CD14-positive monocyte (primary cell): ENCODE results near the gene PADI6. TPM values are rescaled to one million over a fixed set of nuclear protein-coding genes. Genes with fewer than 3 reads are reported as not detected.
A peak's percentile ranks its signal among the peaks of the same experiment; 100 is the strongest.

Source experiments
- DNase-seq, 3 donors: peaks; one replicate each; pipeline ENCODE4 v3.0.0-alpha.2; 2011 to 2022
- H2AFZ ChIP-seq: 2 replicates; pipeline ENCODE4 v1.6.0; 2012; ENCODE audit warnings: mild to moderate bottlenecking, low read depth, low read length, inconsistent platforms; ENCODE audit not compliant: insufficient read depth, poor library complexity, severe bottlenecking
- H3K27ac ChIP-seq, 2 donors: 1 replicate in 1 of 2; 2 replicates in 1 of 2; pipeline ENCODE4 v1.5.1; 2012 to 2013; ENCODE audit warnings: low read length in 2 of 2, control low read depth in 1 of 2, inconsistent platforms in 1 of 2, low read depth in 1 of 2, mild to moderate bottlenecking in 1 of 2
- H3K27me3 ChIP-seq, 2 donors: one replicate each; pipeline versions ENCODE4 v1.6.0 to v1.6.1; 2011 to 2013; ENCODE audit warnings: low read length in 2 of 2; ENCODE audit not compliant: control insufficient read depth in 2 of 2, insufficient read depth in 2 of 2
- H3K36me3 ChIP-seq, 2 donors: replicated peaks in 1 of 2; 1 replicate in 1 of 2; 2 replicates in 1 of 2; pipeline versions ENCODE4 v1.5.1 to v1.6.1; 2012 to 2013; ENCODE audit warnings: low read length in 2 of 2, control low read depth in 1 of 2, inconsistent platforms in 1 of 2, mild to moderate bottlenecking in 1 of 2; ENCODE audit not compliant: insufficient read depth in 2 of 2, control insufficient read depth in 1 of 2
- H3K4me1 ChIP-seq, 2 donors: 1 replicate in 1 of 2; 2 replicates in 1 of 2; pipeline versions ENCODE4 v1.5.1 to v1.6.1; 2012 to 2013; ENCODE audit warnings: low read length in 2 of 2, control low read depth in 1 of 2, inconsistent platforms in 1 of 2, mild to moderate bottlenecking in 1 of 2, moderate library complexity in 1 of 2; ENCODE audit not compliant: insufficient read depth in 2 of 2, control insufficient read depth in 1 of 2
- H3K4me2 ChIP-seq: replicated peaks from 2 replicates; pipeline ENCODE3; 2012; ENCODE audit warnings: low read length, moderate library complexity, mild to moderate bottlenecking; ENCODE audit not compliant: poor library complexity, severe bottlenecking; ENCODE audit errors: extremely low read depth
- H3K4me3 ChIP-seq, 3 experiments: fragments of 200-600 bp in 1 of 3; sonication (generic) in 1 of 3; replicated peaks in 1 of 3; 1 replicate in 2 of 3; 2 replicates in 1 of 3; pipeline ENCODE4 v1.5.1; 2011 to 2013; ENCODE audit warnings: low read length in 3 of 3, mild to moderate bottlenecking in 3 of 3, control low read depth in 2 of 3, low read depth in 2 of 3, inconsistent platforms in 1 of 3, moderate library complexity in 1 of 3
- H3K79me2 ChIP-seq: 2 replicates; pipeline ENCODE4 v1.6.0; 2012; ENCODE audit warnings: mild to moderate bottlenecking, control low read depth, inconsistent platforms, low read length, moderate library complexity; ENCODE audit not compliant: insufficient read depth
- H3K9ac ChIP-seq: 2 replicates; pipeline ENCODE4 v1.6.0; 2017; ENCODE audit warnings: low read length, mild to moderate bottlenecking; ENCODE audit not compliant: insufficient read depth, poor library complexity, severe bottlenecking
- H3K9me3 ChIP-seq, 2 donors: replicated peaks in 1 of 2; 1 replicate in 1 of 2; 2 replicates in 1 of 2; pipeline versions ENCODE4 v1.5.1 to v1.6.1; 2012 to 2013; ENCODE audit warnings: low read length in 2 of 2, control low read depth in 1 of 2; ENCODE audit not compliant: control insufficient read depth in 1 of 2, insufficient read depth in 1 of 2
- H4K20me1 ChIP-seq: 2 replicates; pipeline ENCODE4 v1.6.0; 2012; ENCODE audit warnings: mild to moderate bottlenecking, low read length, control low read depth, moderate library complexity; ENCODE audit not compliant: insufficient read depth
- H3K27ac Mint-ChIP-seq, 7 donors: one replicate each; pipeline ENCODE4 v1.8.0; 2020; ENCODE audit warnings: mild to moderate bottlenecking in 7 of 7, mixed read lengths in 7 of 7, moderate library complexity in 6 of 7, inconsistent platforms in 2 of 7
- H3K27me3 Mint-ChIP-seq, 3 donors: one replicate each; pipeline ENCODE4 v1.8.0; 2021 to 2022; ENCODE audit warnings: low read depth in 3 of 3, mild to moderate bottlenecking in 3 of 3, mixed read lengths in 3 of 3, moderate library complexity in 3 of 3, inconsistent platforms in 1 of 3
- H3K36me3 Mint-ChIP-seq, 2 donors: one replicate each; pipeline ENCODE4 v1.8.0; 2020; ENCODE audit warnings: mixed read lengths in 2 of 2, inconsistent platforms in 1 of 2, mild to moderate bottlenecking in 1 of 2
- H3K4me1 Mint-ChIP-seq: one replicate; pipeline ENCODE4 v1.8.0; 2020; ENCODE audit warnings: mild to moderate bottlenecking, mixed read lengths
- H3K4me3 Mint-ChIP-seq, 2 donors: one replicate each; pipeline ENCODE4 v1.8.0; 2020; ENCODE audit warnings: mild to moderate bottlenecking in 2 of 2, mixed read lengths in 2 of 2, moderate library complexity in 1 of 2
- H3K9me3 Mint-ChIP-seq, 7 donors: one replicate each; pipeline ENCODE4 v1.8.0; 2020 to 2022; ENCODE audit warnings: mixed read lengths in 7 of 7, mild to moderate bottlenecking in 6 of 7, moderate library complexity in 6 of 7, inconsistent platforms in 2 of 7
- WGBS: methylation state at CpG from one replicate; pipeline ENCODE4 v1.1.5; 2013; ENCODE audit warnings: missing lambda C conversion rate; ENCODE audit not compliant: insufficient coverage; 5-methylcytosine and 5-hydroxymethylcytosine counted together
- intact Hi-C, 2 donors: fragments of 100-400 bp; cut with micrococcal nuclease; formaldehyde crosslinking; loops; one replicate each; pipeline versions ENCODE4 v1.15.0 to v1.15.1; 2023
- polyA plus RNA-seq, 3 donors: library from polyadenylated mRNA; depleted of rRNA in 1 of 3; unstranded in 2 of 3; stranded (reverse) in 1 of 3; fragments of 300-500 nt in 2 of 3; fragments of >200 nt in 1 of 3; fragmentation: Illumina TruSeq in 2 of 3; gene quantifications; 1 replicate in 2 of 3; 2 replicates in 1 of 3; pipeline ENCODE4 v1.2.3, GENCODE V29; 2012 to 2021
- TF ChIP-seq, protein P1 (sequence below): fragments of 200-600 bp; IDR thresholded peaks from one replicate; pipeline ENCODE4 v1.8.0; 2022; ENCODE audit warnings: antibody characterized with exemption, mild to moderate bottlenecking

PADI6 gene
- polyA plus RNA-seq, 3 donors, result 0.66 to 0.83 (median 0.78) TPM

DNA sequence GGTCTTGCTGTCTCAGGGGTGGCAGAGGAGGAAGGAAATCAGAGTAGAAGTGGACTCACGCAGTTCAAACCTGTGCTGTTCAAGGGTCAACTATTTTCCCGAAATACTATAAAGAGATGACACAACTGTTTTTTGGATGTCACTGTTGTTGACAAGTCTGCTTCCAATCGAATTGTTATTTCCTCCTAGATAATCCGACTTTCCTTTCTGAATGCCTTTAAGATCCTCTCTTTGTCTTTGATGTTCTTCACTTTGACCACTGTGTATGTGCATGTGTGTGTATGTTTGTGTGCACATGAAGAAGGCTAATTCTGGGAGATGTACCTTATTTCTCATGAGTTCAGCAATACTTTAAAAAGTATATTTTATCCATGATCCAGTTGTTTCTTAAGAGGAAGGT is 42.4 kb upstream of the PADI6 start:
- Histone ChIP-seq H3K4me1 (no peaks in the 10 kb centered on the region), H4K20me1 (peaks cover 43% of the 10 kb centered on the region), H3K36me3 (peaks cover 58 to 80% of the 10 kb centered on the region in 2 donors), H3K9ac (no peak overlapping the region), H2AFZ (no peak overlapping the region), H3K4me2 (no peak overlapping the region), H3K27ac (no peak overlapping the region), H3K79me2 (peaks cover 60% of the 10 kb centered on the region), H3K27me3 (no peaks in the 10 kb centered on the region), H3K9me3 (no peaks in the 10 kb centered on the region), H3K4me3 (no peak overlapping the region)
- no peak for DNase-seq
- TF ChIP-seq, protein P1, sequence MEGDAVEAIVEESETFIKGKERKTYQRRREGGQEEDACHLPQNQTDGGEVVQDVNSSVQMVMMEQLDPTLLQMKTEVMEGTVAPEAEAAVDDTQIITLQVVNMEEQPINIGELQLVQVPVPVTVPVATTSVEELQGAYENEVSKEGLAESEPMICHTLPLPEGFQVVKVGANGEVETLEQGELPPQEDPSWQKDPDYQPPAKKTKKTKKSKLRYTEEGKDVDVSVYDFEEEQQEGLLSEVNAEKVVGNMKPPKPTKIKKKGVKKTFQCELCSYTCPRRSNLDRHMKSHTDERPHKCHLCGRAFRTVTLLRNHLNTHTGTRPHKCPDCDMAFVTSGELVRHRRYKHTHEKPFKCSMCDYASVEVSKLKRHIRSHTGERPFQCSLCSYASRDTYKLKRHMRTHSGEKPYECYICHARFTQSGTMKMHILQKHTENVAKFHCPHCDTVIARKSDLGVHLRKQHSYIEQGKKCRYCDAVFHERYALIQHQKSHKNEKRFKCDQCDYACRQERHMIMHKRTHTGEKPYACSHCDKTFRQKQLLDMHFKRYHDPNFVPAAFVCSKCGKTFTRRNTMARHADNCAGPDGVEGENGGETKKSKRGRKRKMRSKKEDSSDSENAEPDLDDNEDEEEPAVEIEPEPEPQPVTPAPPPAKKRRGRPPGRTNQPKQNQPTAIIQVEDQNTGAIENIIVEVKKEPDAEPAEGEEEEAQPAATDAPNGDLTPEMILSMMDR, result no peak
- H3K4me3 Mint-ChIP-seq, result no peak overlapping the region
- H3K36me3 Mint-ChIP-seq, result peaks cover 70 to 90% of the 10 kb centered on the region in 2 donors
- peaks cover 0 to 9% (median 0%) of the 10 kb centered on the region in 3 donors for H3K27me3 Mint-ChIP-seq
- intact Hi-C loops, result loop anchor here in 1 of 2 donors (10.0 kb wide), 1 partner anchor 205 kb away; no protein-coding TSS in a partner anchor
- H3K9me3 Mint-ChIP-seq, result peaks cover 0 to 1% (median 0%) of the 10 kb centered on the region in 7 donors
- peak overlapping the region in 1 of 7 donors; percentile 35 for H3K27ac Mint-ChIP-seq
- peaks cover 14% of the 10 kb centered on the region for H3K4me1 Mint-ChIP-seq
- 67% methylated on average over 2 of the region's 4 CpGs for WGBS

DNA sequence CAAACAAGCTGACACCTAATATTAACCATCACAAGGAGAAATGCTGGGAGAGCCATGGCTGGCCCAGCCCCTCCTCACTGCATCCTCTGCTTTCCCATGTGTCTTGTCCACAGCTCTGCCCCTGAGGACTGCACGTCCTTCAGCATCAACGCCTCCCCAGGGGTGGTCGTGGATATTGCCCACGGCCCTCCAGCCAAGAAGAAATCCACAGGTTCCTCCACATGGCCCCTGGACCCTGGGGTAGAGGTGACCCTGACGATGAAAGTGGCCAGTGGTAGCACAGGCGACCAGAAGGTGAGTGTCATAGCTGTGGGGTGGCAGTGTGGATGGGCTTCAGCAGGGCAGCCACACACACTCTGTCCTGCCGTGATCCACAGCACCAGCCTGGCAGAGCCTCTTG is 41.1 kb upstream of the PADI6 start:
- Histone ChIP-seq H3K27me3 (no peaks in the 10 kb centered on the region), H2AFZ (no peak overlapping the region), H4K20me1 (peaks cover 45% of the 10 kb centered on the region), H3K9ac (no peak overlapping the region), H3K9me3 (no peaks in the 10 kb centered on the region), H3K27ac (peak overlapping the region in 1 of 2 donors; percentile 36), H3K4me3 (no peak overlapping the region), H3K79me2 (peaks cover 48% of the 10 kb centered on the region), H3K4me1 (no peaks in the 10 kb centered on the region), H3K36me3 (peaks cover 70 to 91% of the 10 kb centered on the region in 2 donors), H3K4me2 (no peak overlapping the region)
- no peak overlapping the region for H3K4me3 Mint-ChIP-seq
- no peak for DNase-seq
- WGBS, result 93% methylated on average over 7 of the region's 7 CpGs
- peaks cover 0 to 4% (median 0%) of the 10 kb centered on the region in 3 donors for H3K27me3 Mint-ChIP-seq
- H3K27ac Mint-ChIP-seq, result peak overlapping the region in 1 of 7 donors; percentile 30
- peaks cover 0 to 1% (median 0%) of the 10 kb centered on the region in 7 donors for H3K9me3 Mint-ChIP-seq
- peaks cover 74 to 94% of the 10 kb centered on the region in 2 donors for H3K36me3 Mint-ChIP-seq
- TF ChIP-seq, protein P1, result no peak
- H3K4me1 Mint-ChIP-seq, result peaks cover 7% of the 10 kb centered on the region
- intact Hi-C loops, result loop anchor here in 1 of 2 donors (10.0 kb wide), 1 partner anchor 206 kb away; no protein-coding TSS in a partner anchor
